HG03457 (cell line): Measurements from ENCODE around the gene MSANTD7.
A peak's percentile ranks its signal among the peaks of the same experiment; 100 is the strongest.
"Not testable (repeated sequence)": the region's sequence is repeated elsewhere in the genome, so short reads cannot be mapped to it uniquely, and the experiment has no call there.

Experiments
- ATAC-seq: cut with Tn5 transposase; IDR thresholded peaks from one replicate; pipeline ENCODE4 v1.9.1; 2021; ENCODE audit warnings: moderate number of reproducible peaks; ENCODE audit not compliant: unreplicated experiment

The MSANTD7 gene

GRCh38 chr10:14837003-14837756 is 926 bp upstream of the MSANTD7 start:
- peak; percentile 1 for ATAC-seq

DNA sequence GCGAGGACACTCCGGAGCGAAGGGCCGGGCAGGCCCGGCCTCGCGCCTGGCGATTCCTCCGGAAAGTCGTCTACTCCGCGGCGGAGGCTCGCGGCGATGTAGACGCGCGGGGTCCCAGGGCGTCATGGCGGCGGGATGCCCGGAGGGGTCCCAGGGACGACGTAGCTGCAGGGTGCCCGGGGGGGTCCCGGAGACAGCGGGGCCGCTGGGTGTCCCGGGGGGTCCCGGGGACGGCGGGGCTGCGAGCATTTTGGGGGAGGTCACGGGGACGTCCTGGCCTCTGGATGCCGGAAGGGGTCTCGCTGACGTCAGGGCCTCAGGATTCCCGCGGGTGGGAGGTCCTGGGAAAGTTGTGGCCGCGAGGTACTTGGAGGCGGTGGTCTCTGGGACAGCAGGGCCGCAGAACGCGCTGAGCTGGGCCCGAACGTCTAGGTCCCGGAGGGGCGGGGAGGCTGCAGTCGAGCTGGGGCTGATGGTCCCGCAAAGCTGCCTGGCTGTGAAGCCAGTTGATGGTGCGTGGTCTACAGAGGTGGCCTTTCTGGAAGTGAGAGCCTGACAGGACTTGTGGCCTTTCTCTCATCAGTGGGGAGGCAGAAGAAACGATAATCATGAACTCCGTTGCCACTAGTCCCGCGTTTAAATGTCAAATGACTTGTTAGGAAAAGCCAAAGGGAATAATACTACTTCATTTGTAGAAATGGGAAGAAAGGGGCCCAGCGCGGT is 637 bp downstream of the MSANTD7 start:
- ATAC-seq = peak; percentile 5

DNA sequence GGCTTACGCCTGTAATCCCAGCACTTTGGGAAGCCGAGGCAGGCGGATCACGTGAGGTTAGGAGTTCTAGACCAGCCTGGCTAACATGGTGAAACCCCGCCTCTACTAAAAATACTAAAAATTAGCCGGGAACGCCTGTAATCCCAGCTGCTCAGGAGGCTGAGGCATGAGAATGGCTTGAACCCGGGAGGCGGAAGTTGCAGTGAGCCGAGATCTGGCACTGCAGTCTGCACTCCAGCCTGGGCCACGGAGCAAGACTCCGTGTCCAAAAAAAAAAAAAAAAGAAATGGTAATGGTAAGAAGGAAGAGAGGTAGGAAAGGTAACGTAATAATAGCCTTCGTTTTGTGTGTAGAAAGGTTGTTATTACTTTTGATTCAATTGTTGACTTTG is 1.2 kb downstream of the MSANTD7 start:
- no peak for ATAC-seq

DNA sequence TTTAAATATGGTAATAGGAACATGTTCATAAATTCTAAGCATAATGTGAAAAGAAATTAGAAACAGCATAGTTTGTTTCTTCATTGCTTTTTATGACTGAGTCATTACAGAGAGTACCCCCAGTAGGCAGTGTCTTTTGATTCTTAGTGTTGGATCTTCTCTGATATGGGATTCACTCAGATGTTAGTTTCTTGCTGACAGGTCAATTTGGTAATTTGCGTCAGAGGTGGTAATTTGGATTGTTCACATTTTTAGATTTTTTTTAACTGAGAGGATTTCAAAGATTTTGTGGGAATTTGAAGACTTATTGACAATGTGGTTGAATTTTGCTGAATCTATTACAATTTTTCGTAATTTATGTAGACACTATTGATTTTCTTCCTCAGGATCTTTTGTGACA is 2.1 kb downstream of the MSANTD7 start:
- ATAC-seq = no peak

DNA sequence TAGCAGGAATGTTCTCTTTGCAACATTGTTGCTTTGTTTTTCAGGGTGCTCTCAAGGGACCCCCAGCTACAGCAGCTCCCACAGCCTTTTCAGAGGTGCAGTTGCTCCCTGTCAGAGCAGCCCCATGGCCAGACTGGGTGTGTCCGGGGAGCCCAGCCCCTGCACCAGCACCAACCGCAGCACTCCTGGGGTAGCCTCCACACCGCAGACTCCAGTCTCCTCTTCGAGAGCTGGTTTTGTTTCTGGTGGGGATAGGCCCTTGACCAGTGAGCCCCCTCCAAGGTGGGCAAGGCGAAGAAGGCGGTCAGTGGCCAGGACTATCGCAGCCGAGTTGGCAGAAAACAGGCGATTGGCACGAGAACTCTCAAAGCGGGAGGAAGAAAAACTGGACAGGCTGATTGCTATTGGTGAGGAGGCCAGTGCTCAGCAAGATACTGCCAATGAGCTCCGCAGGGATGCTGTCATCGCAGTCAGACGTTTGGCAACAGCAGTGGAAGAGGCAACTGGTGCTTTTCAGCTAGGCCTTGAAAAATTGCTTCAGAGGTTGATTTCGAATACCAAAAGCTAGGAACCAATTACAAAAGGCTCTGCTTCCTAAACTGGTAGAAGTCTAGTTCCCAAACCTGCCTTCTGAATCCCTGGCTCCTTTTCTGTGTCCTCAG is 5.4 kb downstream of the MSANTD7 start:
- no peak for ATAC-seq

GRCh38 chr10:14844948-14845347 is 6.8 kb downstream of the MSANTD7 start:
- ATAC-seq = no peak

GRCh38 chr10:14852236-14852635 is 14.1 kb downstream of the MSANTD7 start:
- ATAC-seq = no peak

- no peak for ATAC-seq
These were observed 17.3 kb downstream of the MSANTD7 start for GRCh38 chr10:14855453-14855852.

- ATAC-seq = no peak
These were observed 20.3 kb downstream of the MSANTD7 start for GRCh38 chr10:14858338-14858960.

- ATAC-seq = no peak
These were observed 20.9 kb downstream of the MSANTD7 start for GRCh38 chr10:14859043-14859442.

GRCh38 chr10:14859775-14860174 is 21.7 kb downstream of the MSANTD7 start:
- no peak for ATAC-seq

- ATAC-seq = no peak
These were observed 22.7 kb downstream of the MSANTD7 start for GRCh38 chr10:14860791-14861190.

DNA sequence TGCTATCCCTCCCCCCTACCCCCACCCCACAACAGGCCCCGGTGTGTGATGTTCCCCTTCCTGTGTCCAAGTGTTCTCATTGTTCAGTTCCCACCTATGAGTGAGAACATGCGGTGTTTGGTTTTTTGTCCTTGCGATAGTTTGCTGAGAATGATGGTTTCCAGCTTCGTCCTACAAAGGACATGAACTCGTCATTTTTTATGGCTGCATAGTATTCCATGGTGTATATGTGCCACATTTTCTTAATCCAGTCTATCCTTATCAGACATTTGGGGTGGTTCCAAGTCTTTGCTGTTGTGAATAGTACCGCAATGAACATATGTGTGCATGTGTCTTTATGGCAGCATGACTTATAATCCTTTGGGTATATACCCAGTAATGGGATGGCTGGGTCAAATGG is 26.4 kb downstream of the MSANTD7 start:
- not testable (repeated sequence) for ATAC-seq

- ATAC-seq = not testable (repeated sequence)
These were observed 26.8 kb downstream of the MSANTD7 start for GRCh38 chr10:14864871-14865270.

GRCh38 chr10:14873090-14873760 is 35.1 kb downstream of the MSANTD7 start:
- no peak for ATAC-seq

GRCh38 chr10:14875941-14876340 is 37.8 kb downstream of the MSANTD7 start:
- no peak for ATAC-seq

- ATAC-seq = no peak
These were observed 38.7 kb downstream of the MSANTD7 start for GRCh38 chr10:14876764-14877163.

DNA sequence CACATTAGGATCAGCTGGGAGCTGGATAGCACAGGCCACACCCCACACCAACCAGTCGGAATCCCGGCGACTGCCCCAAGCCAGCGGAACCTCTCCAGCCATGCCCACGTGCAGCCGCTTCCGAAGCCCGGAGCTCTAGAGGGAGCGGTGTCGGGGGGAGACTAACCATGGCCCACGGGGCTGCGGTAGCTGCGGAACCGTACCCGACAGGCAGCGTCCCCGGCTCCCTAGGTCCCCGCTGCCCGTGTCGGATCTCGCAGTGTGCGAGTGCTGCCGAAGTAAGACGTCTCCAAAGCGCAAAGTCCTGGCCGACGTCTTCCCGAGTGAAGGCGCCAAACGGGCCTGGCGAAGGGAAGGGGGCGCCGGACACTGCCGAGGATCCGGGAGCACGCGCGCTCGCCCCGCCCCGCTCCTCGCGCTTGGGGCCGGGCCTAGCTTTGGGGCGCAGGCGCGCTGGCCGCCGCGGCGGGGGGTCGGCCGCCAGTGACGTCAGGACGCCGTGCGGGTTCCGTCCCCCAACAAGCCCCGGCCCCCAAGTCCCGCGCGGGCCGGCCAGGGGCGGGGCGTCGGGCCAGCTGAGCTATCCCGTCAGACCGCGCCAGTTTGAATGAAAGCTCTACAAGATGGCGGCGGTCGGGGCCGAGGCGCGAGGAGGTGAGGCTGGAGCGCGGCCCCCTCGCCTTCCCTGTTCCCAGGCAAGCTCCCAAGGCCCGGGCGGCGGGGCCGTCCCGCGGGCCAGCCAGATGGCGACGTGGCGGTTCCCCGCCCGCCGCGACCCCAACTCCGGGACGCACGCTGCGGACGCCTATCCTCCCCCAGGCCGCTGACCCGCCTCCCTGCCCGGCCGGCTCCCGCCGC is 40.4 kb downstream of the MSANTD7 start, which contains the start of gene SUV39H2:
TSS of gene SUV39H2 (plus strand) at position 601 of the 858 bp plus-strand sequence. CDS start at position 624, 23 bp downstream.
- ATAC-seq = peak; percentile 82

DNA sequence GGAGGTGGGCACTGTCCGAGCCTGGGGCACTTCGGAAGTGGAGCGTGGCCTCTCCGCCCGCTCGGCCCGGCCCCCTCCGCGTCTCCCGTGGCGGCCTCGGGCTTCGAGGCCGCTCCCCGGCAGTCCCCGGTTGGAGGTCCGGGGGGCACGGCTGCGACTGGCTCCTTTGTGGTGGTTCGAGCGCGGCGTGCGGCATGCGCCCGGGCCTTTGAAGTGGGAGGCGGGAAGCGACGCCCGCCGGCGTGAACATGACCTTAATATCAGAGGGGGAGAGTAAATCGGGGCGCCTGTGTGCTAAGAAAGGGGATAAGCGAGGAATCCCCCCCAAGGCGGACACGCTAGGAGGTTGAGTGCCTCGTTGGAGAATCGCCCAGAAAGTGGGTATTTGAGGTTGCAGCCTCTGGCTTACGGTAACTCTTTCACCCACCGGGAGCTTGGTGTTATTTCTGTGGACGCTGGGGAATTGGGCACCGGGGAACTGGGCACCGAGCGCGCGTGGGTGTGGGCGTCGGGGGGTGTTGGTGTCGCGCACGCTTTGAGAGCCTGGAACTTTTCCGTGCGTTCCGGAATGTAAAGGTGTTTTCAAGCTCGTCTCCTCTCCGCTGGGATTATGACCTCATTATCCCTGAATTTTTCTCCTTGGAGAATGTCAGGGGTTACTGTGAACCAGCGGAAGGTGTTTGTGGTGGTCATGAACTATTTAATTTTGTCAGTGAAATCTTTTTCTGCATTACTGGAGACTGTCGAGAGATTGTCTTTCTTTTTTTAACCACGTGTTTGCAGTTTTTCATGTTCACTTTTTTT is 41.2 kb downstream of the MSANTD7 start:
- peak; percentile 18 for ATAC-seq
